Activated CD8-positive, alpha-beta T cell treated with anti-CD3 and anti-CD28 coated beads for 36 hours (primary cell): ENCODE data around the gene PPP1R13B. TPM values are rescaled to one million over a fixed set of nuclear protein-coding genes. Genes with fewer than 3 reads are reported as not detected.

Source experiments
- ATAC-seq: fragments of 200-7000 bp; cut with Tn5 transposase; one replicate; pipeline ENCODE4 v1.10.0; 2021; ENCODE audit warnings: mild to moderate bottlenecking, moderate library complexity
- CTCF ChIA-PET: fragments of 350-600 bp; sonication (Branson Sonifier 250); formaldehyde crosslinking; loops from one replicate; lab custom pipeline; 2021; ENCODE audit warnings: antibody characterized with exemption; lab: Charles Lee
- POLR2A ChIA-PET: fragments of 350-600 bp; sonication (Branson Sonifier 250); formaldehyde crosslinking; loops from one replicate; lab custom pipeline; 2021; ENCODE audit warnings: antibody characterized with exemption; lab: Charles Lee
- DNase-seq: peaks from one replicate; pipeline ENCODE4 v3.0.0-alpha.2; 2020
- H3K27ac Mint-ChIP-seq: one replicate; pipeline ENCODE4 v1.8.0; 2021; ENCODE audit warnings: mild to moderate bottlenecking, mixed read lengths
- H3K27me3 Mint-ChIP-seq: one replicate; pipeline ENCODE4 v1.8.0; 2021; ENCODE audit warnings: mixed read lengths
- H3K36me3 Mint-ChIP-seq: one replicate; pipeline ENCODE4 v1.8.0; 2021; ENCODE audit warnings: low read depth, mixed read lengths
- H3K4me1 Mint-ChIP-seq: one replicate; pipeline ENCODE4 v1.8.0; 2021; ENCODE audit warnings: low read depth, mixed read lengths
- H3K4me3 Mint-ChIP-seq: one replicate; pipeline ENCODE4 v1.8.0; 2021; ENCODE audit warnings: mild to moderate bottlenecking, moderate library complexity, mixed read lengths
- H3K9me3 Mint-ChIP-seq: one replicate; pipeline ENCODE4 v1.8.0; 2021; ENCODE audit warnings: mixed read lengths
- CTCF ChIP-seq: fragments of 200-600 bp; IDR thresholded peaks from one replicate; pipeline ENCODE4 v1.8.0; 2022; ENCODE audit warnings: antibody characterized with exemption, mild to moderate bottlenecking
- intact Hi-C: fragments of 100-400 bp; cut with micrococcal nuclease; formaldehyde crosslinking; loops from one replicate; pipeline ENCODE4 v1.10.0; 2022
- total RNA-seq, 2 experiments: library from RNA; stranded (reverse); gene quantifications; one replicate each; pipeline ENCODE4 v1.2.3, GENCODE V29; 2021

The PPP1R13B gene
- total RNA-seq, 2 experiments from 2014 or later: 11.9 to 14.5 TPM

GRCh38 chr14:103753774-103754173 is 93.6 kb downstream of the PPP1R13B start:
- intact Hi-C loops: no loop called here
- TF ChIP-seq CTCF: no peak
- peaks cover 3% of the 10 kb centered on the region for H3K36me3 Mint-ChIP-seq
- ChIA-PET POLR2A (no interaction called here), CTCF (interaction anchor here (1.1 kb wide), 1 partner anchor 133 kb away, joined by 3 read pairs; no protein-coding TSS in a partner anchor)
- H3K27me3 Mint-ChIP-seq: no peaks in the 10 kb centered on the region
- ATAC-seq: no peak
- no peak for DNase-seq
- H3K9me3 Mint-ChIP-seq: no peaks in the 10 kb centered on the region
- H3K4me1 Mint-ChIP-seq: peaks cover 10% of the 10 kb centered on the region
- no peak overlapping the region for H3K27ac Mint-ChIP-seq
- H3K4me3 Mint-ChIP-seq: no peak overlapping the region

GRCh38 chr14:103749860-103750259 is 97.5 kb downstream of the PPP1R13B start:
- peaks cover 19% of the 10 kb centered on the region for H3K4me1 Mint-ChIP-seq

GRCh38 chr14:103749452-103749851 is 97.9 kb downstream of the PPP1R13B start:
- intact Hi-C loops: no loop called here
- Mint-ChIP-seq H3K9me3 (no peaks in the 10 kb centered on the region), H3K27ac (no peak overlapping the region), H3K4me1 (peaks cover 19% of the 10 kb centered on the region), H3K4me3 (no peak overlapping the region), H3K36me3 (peaks cover 3% of the 10 kb centered on the region), H3K27me3 (no peaks in the 10 kb centered on the region)
- ATAC-seq (no peak), DNase-seq (no peak)
- ChIA-PET CTCF (no interaction called here), POLR2A (interaction anchor here (0.7 kb wide), 1 partner anchor 176 kb away, joined by 3 read pairs; no protein-coding TSS in a partner anchor)
- TF ChIP-seq CTCF: no peak

More at GRCh38 chr14:103749860-103750259, 97.5 kb downstream of the PPP1R13B start:
- ChIA-PET POLR2A (no interaction called here), CTCF (no interaction called here)
- peaks cover 3% of the 10 kb centered on the region for H3K36me3 Mint-ChIP-seq
- no peaks in the 10 kb centered on the region for H3K27me3 Mint-ChIP-seq
- H3K9me3 Mint-ChIP-seq: no peaks in the 10 kb centered on the region
- no peak overlapping the region for H3K27ac Mint-ChIP-seq
- DNase-seq (no peak), ATAC-seq (no peak)
- H3K4me3 Mint-ChIP-seq: no peak overlapping the region
- intact Hi-C loops: no loop called here
- no peak for TF ChIP-seq CTCF

GRCh38 chr14:103748534-103748857 is 98.9 kb downstream of the PPP1R13B start:
- Mint-ChIP-seq H3K4me1 (peaks cover 19% of the 10 kb centered on the region), H3K27me3 (no peaks in the 10 kb centered on the region), H3K36me3 (peaks cover 3% of the 10 kb centered on the region), H3K27ac (peak overlapping the region; percentile 82), H3K4me3 (peak overlapping the region; percentile 37), H3K9me3 (no peaks in the 10 kb centered on the region)
- intact Hi-C loops: no loop called here
- no peak for TF ChIP-seq CTCF
- DNase-seq (peak; percentile 83), ATAC-seq (peak; percentile 99)
- CTCF ChIA-PET: interaction anchor here (0.6 to 1.2 kb wide), 2 partner anchors 13 to 72 kb away, joined by 3 to 4 read pairs; no protein-coding TSS in a partner anchor
- POLR2A ChIA-PET: interaction anchor here (0.6 to 0.7 kb wide), 3 partner anchors 11 to 175 kb away, joined by 3 read pairs; no protein-coding TSS in a partner anchor

GRCh38 chr14:103746701-103747100 is 100.7 kb downstream of the PPP1R13B start:
- DNase-seq (no peak), ATAC-seq (no peak)
- Mint-ChIP-seq H3K4me3 (no peak overlapping the region), H3K36me3 (peaks cover 3% of the 10 kb centered on the region), H3K4me1 (peaks cover 19% of the 10 kb centered on the region), H3K9me3 (no peaks in the 10 kb centered on the region), H3K27me3 (no peaks in the 10 kb centered on the region), H3K27ac (no peak overlapping the region)
- ChIA-PET CTCF (no interaction called here), POLR2A (interaction anchor here (2.8 kb wide), 1 partner anchor 13 kb away, joined by 10 read pairs; no protein-coding TSS in a partner anchor)
- TF ChIP-seq CTCF: no peak
- intact Hi-C loops: no loop called here
